Natural killer cell (primary cell): ENCODE results near the gene PIEZO1. TPM values are rescaled to one million over a fixed set of nuclear protein-coding genes. Genes with fewer than 3 reads are reported as not detected.

ENCODE experiments used
- ATAC-seq, 3 donors: fragments of 150-1000 bp in 2 of 3; fragments of 200-7000 bp in 1 of 3; cut with Tn5 transposase; 1 replicate in 1 of 3; 2 replicates in 2 of 3; pipeline ENCODE4 v1.10.0; 2021; ENCODE audit warnings: mild to moderate bottlenecking in 2 of 3, moderate library complexity in 2 of 3
- DNase-seq, 2 donors: peaks; one replicate each; pipeline versions ENCODE4 v3.0.0 to v3.0.0-alpha.2; 2013 to 2021; ENCODE audit warnings: mixed read lengths in 1 of 2
- H3K27ac ChIP-seq: one replicate; pipeline ENCODE4 v1.5.1; 2013; ENCODE audit warnings: mild to moderate bottlenecking, low read length
- H3K27me3 ChIP-seq: one replicate; pipeline ENCODE4 v1.6.1; 2013; ENCODE audit warnings: low read length; ENCODE audit not compliant: control insufficient read depth, insufficient read depth
- H3K36me3 ChIP-seq: one replicate; pipeline ENCODE4 v1.6.1; 2013; ENCODE audit warnings: low read length; ENCODE audit not compliant: control insufficient read depth, insufficient read depth
- H3K4me1 ChIP-seq: one replicate; pipeline ENCODE4 v1.6.1; 2013; ENCODE audit warnings: low read length; ENCODE audit not compliant: control insufficient read depth, insufficient read depth
- H3K4me3 ChIP-seq: one replicate; pipeline ENCODE4 v1.5.1; 2013; ENCODE audit warnings: low read length
- H3K9me3 ChIP-seq: one replicate; pipeline ENCODE4 v1.6.1; 2013; ENCODE audit warnings: low read length; ENCODE audit not compliant: control insufficient read depth, insufficient read depth
- H3K27ac Mint-ChIP-seq, 2 donors: one replicate each; pipeline ENCODE4 v1.8.0; 2022; ENCODE audit warnings: mild to moderate bottlenecking in 2 of 2, mixed read lengths in 2 of 2, moderate library complexity in 1 of 2
- H3K27me3 Mint-ChIP-seq, 2 donors: one replicate each; pipeline ENCODE4 v1.8.0; 2022; ENCODE audit warnings: low read depth in 2 of 2, mixed read lengths in 2 of 2
- H3K36me3 Mint-ChIP-seq: one replicate; pipeline ENCODE4 v1.8.0; 2022; ENCODE audit warnings: mixed read lengths
- H3K4me1 Mint-ChIP-seq, 2 donors: one replicate each; pipeline ENCODE4 v1.8.0; 2022; ENCODE audit warnings: mixed read lengths in 2 of 2
- H3K4me3 Mint-ChIP-seq: one replicate; pipeline ENCODE4 v1.8.0; 2022; ENCODE audit warnings: mild to moderate bottlenecking, moderate library complexity, mixed read lengths
- H3K9me3 Mint-ChIP-seq, 2 donors: one replicate each; pipeline ENCODE4 v1.8.0; 2022; ENCODE audit warnings: mixed read lengths in 2 of 2
- WGBS: methylation state at CpG from one replicate; pipeline ENCODE4 v1.1.7; 2013; ENCODE audit warnings: missing lambda C conversion rate; ENCODE audit not compliant: insufficient coverage; 5-methylcytosine and 5-hydroxymethylcytosine counted together
- intact Hi-C: fragments of 100-400 bp; cut with micrococcal nuclease; formaldehyde crosslinking; loops from one replicate; pipeline ENCODE4 v1.14.2; 2022
- total RNA-seq, 4 donors: library from RNA; stranded (reverse); fragments of 120-200 nt in 1 of 4; gene quantifications; one replicate each; pipeline versions ENCODE4 v1.2.3 to v1.2.4, GENCODE V29; 2013 to 2022
- TF ChIP-seq, protein P1 (sequence below): fragments of 200-600 bp; IDR thresholded peaks from one replicate; pipeline ENCODE4 v1.8.0; 2022; ENCODE audit warnings: antibody characterized with exemption

The PIEZO1 gene
- total RNA-seq, 3 donors from 2014 or later (not counting 1 experiment from before 2014, with no cell fraction given): 172 to 197 (median 183) TPM

DNA sequence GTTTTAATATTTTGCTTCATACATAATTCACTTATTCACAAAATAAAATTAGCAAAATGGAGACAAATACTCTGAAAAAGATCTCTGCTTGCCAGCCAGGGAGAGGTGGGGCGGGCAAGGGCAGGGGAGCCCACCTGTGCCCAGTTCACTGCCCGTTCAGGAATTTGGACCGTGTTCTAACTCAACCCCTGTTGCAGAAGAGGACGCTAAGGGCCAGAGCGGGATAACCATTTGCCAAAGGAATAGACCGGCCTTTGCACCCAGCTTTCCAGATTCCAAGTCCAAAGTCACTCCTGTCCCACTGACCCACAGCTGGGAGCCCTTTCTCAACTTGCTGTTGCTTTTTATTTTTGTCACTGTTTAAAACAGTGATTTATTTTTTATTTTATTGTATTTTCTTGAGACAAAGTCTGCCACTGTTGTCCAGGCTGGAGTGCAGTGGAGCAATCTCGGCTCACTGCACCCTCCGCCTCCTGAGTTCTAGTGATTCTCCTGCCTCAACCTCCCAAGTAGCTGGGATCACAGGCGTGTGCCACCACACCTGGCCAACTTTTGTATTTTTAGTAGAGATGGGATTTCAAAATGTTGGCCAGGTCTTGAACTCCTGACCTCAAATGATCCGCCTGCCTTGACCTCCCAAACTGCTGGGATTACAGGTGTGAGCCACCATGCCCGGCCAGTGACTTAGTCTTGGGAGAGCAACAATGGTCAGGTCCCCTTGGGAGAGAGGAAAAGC is 2.7 kb upstream of the PIEZO1 start:
- ATAC-seq (no peak), DNase-seq (no peak)
- H3K27me3 Mint-ChIP-seq: no peaks in the 10 kb centered on the region
- 99% methylated on average over 11 of the region's 11 CpGs for WGBS
- Histone ChIP-seq H3K27ac (no peak overlapping the region), H3K4me3 (no peak overlapping the region), H3K9me3 (no peaks in the 10 kb centered on the region), H3K36me3 (no peaks in the 10 kb centered on the region), H3K4me1 (peaks cover 59% of the 10 kb centered on the region), H3K27me3 (no peaks in the 10 kb centered on the region)
- H3K4me3 Mint-ChIP-seq: no peak overlapping the region
- TF ChIP-seq, protein P1, sequence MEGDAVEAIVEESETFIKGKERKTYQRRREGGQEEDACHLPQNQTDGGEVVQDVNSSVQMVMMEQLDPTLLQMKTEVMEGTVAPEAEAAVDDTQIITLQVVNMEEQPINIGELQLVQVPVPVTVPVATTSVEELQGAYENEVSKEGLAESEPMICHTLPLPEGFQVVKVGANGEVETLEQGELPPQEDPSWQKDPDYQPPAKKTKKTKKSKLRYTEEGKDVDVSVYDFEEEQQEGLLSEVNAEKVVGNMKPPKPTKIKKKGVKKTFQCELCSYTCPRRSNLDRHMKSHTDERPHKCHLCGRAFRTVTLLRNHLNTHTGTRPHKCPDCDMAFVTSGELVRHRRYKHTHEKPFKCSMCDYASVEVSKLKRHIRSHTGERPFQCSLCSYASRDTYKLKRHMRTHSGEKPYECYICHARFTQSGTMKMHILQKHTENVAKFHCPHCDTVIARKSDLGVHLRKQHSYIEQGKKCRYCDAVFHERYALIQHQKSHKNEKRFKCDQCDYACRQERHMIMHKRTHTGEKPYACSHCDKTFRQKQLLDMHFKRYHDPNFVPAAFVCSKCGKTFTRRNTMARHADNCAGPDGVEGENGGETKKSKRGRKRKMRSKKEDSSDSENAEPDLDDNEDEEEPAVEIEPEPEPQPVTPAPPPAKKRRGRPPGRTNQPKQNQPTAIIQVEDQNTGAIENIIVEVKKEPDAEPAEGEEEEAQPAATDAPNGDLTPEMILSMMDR: no peak
- H3K9me3 Mint-ChIP-seq: no peaks in the 10 kb centered on the region
- H3K4me1 Mint-ChIP-seq: peaks cover 24 to 43% of the 10 kb centered on the region in 2 donors
- intact Hi-C loops: loop anchor here (10.0 kb wide), 1 partner anchor 333 kb away; the partner anchor contains the start of gene ZFPM1
- no peaks in the 10 kb centered on the region for H3K36me3 Mint-ChIP-seq
- no peak overlapping the region for H3K27ac Mint-ChIP-seq

DNA sequence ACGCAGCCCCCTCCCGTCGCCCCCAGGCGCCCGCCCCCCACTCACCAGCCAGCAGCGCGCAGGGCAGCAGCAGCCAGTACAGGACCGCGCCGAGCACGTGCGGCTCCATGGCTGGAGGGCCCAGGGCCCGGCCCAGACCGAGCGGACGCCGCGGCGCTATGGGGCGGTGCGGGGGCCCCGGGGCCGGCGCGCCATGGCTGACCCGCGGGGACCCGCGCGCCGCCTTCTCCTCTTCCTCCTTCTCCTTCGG is 239 bp downstream of the PIEZO1 start:
- H3K27ac Mint-ChIP-seq: peak overlapping the region in 1 of 2 donors; percentile 82
- H3K4me1 ChIP-seq: peaks cover 61% of the 10 kb centered on the region
- H3K4me1 Mint-ChIP-seq: peaks cover 44 to 50% of the 10 kb centered on the region in 2 donors
- no peak overlapping the region for H3K4me3 Mint-ChIP-seq
- intact Hi-C loops: loop anchor here (1.0 to 10.0 kb wide), 3 partner anchors 14 to 330 kb away; partner anchors contain the start of gene ZFPM1
- H3K27me3 Mint-ChIP-seq: no peaks in the 10 kb centered on the region
- 0% methylated on average over 32 of the region's 32 CpGs for WGBS
- H3K9me3 ChIP-seq: no peaks in the 10 kb centered on the region
- H3K27ac ChIP-seq: no peak overlapping the region
- no peaks in the 10 kb centered on the region for H3K36me3 Mint-ChIP-seq
- no peaks in the 10 kb centered on the region for H3K27me3 ChIP-seq
- ATAC-seq (peak; percentile 7 to 39 (median 16)), DNase-seq (no peak)
- no peak overlapping the region for H3K4me3 ChIP-seq
- TF ChIP-seq, protein P1: no peak
- no peaks in the 10 kb centered on the region for H3K9me3 Mint-ChIP-seq
- no peaks in the 10 kb centered on the region for H3K36me3 ChIP-seq

DNA sequence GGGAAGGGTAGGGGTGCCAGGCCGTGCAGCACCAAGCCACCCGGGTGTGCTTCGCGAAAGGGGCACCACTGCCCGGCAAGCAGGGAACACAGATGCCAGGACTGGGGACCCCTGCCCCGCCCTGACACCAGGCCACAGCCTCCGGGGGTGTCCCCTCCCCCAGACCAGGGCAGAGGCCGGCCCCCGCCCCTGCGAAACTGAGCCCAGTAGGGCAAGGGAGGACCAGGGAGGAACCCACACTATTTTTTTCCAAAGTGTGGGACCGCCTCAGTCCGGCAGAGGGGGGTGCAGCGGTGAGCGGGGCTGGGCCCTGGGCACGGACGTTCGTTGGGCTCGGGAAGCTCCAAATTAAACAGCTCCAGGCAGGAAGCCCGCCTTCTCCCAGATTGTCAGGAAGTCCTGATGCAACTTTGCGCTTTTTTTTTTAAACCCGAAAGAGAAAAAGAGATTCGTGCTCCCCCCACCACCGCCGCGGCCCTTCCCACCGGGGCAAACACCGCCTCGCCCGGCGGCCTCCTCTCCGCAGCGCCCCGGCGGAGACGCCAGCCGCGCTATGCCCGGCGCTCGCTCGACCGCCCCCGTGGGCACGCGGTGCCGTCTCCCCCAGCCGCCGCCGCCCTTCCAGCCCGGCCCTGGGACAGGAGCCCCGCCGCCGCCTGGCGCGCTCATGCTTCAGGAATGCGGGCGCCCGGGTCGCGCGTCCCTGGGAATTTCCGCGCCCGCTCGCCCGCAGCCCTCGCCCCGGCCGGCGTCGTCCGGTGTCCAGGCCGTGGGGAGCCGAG is 755 bp downstream of the PIEZO1 start:
- no peaks in the 10 kb centered on the region for H3K9me3 Mint-ChIP-seq
- H3K27me3 Mint-ChIP-seq: no peaks in the 10 kb centered on the region
- peak overlapping the region; percentile 92 for H3K4me3 Mint-ChIP-seq
- under 1% methylated on average over 74 of the region's 74 CpGs for WGBS
- H3K4me1 Mint-ChIP-seq: peaks cover 41 to 51% of the 10 kb centered on the region in 2 donors
- Histone ChIP-seq H3K4me1 (peaks cover 61% of the 10 kb centered on the region), H3K9me3 (no peaks in the 10 kb centered on the region), H3K36me3 (no peaks in the 10 kb centered on the region), H3K4me3 (peak overlapping the region; percentile 53), H3K27me3 (no peaks in the 10 kb centered on the region), H3K27ac (peak overlapping the region; percentile 78)
- DNase-seq (peak in 1 of 2 donors; percentile 72), ATAC-seq (peak; percentile 24 to 39 (median 24))
- intact Hi-C loops: loop anchor here (2.0 to 10.0 kb wide), 2 partner anchors 13 to 329 kb away; partner anchors contain the start of gene ZFPM1
- H3K27ac Mint-ChIP-seq: peak overlapping the region; percentile 82 to 91
- TF ChIP-seq, protein P1: peak; percentile 26
- no peaks in the 10 kb centered on the region for H3K36me3 Mint-ChIP-seq
